ENCODE data around the gene PSD2. TPM values are rescaled to one million over a fixed set of nuclear protein-coding genes. Genes with fewer than 3 reads are reported as not detected.

Gene PSD2
- total and polyA plus RNA-seq, 4 donors: 0.05 TPM; not detected in 3

- TF ChIP-seq REST (IDR thresholded peaks at IDR 0.05) (no peak), NR2F2 (IDR thresholded peaks at IDR 0.05) (no peak), RXRA (IDR thresholded peaks at IDR 0.05) (no peak), TAF1 (conservative IDR thresholded peaks at IDR 0.05) (no peak)
- TF ChIP-seq, protein P1, sequence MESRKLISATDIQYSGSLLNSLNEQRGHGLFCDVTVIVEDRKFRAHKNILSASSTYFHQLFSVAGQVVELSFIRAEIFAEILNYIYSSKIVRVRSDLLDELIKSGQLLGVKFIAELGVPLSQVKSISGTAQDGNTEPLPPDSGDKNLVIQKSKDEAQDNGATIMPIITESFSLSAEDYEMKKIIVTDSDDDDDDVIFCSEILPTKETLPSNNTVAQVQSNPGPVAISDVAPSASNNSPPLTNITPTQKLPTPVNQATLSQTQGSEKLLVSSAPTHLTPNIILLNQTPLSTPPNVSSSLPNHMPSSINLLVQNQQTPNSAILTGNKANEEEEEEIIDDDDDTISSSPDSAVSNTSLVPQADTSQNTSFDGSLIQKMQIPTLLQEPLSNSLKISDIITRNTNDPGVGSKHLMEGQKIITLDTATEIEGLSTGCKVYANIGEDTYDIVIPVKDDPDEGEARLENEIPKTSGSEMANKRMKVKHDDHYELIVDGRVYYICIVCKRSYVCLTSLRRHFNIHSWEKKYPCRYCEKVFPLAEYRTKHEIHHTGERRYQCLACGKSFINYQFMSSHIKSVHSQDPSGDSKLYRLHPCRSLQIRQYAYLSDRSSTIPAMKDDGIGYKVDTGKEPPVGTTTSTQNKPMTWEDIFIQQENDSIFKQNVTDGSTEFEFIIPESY (IDR thresholded peaks at IDR 0.05): no peak
Observed at GRCh38 chr5:139861021-139861888, 65.6 kb downstream of the PSD2 start (continued).

GRCh38 chr5:139861889-139862207 lies 66.2 kb downstream of the PSD2 start:
- Histone ChIP-seq H3K27me3 (ENCODE audit: control insufficient read depth in 4 of 4, insufficient read depth in 4 of 4, low read length in 3 of 4) (no peaks in the 10 kb centered on the region), H3K27ac (ENCODE audit: low read depth in 1 of 2, low read length in 2 of 2) (no peak overlapping the region), H3K9me3 (ENCODE audit: control insufficient read depth in 4 of 4, low read length in 3 of 4) (no peaks in the 10 kb centered on the region), H3K4me3 (ENCODE audit: low read depth in 1 of 3, low read length in 3 of 3) (no peak overlapping the region), H3K4me1 (ENCODE audit: control insufficient read depth in 4 of 4, insufficient read depth in 4 of 4, low read length in 3 of 4) (peaks cover 0 to 11% (median 5%) of the 10 kb centered on the region in 4 donors), H3K36me3 (ENCODE audit: control insufficient read depth in 4 of 4, insufficient read depth in 3 of 4, low read depth in 1 of 4, low read length in 3 of 4) (no peaks in the 10 kb centered on the region), H3K9ac (ENCODE audit: low read depth in 1 of 2, low read length in 2 of 2) (no peak overlapping the region)
- no peak for TF ChIP-seq FOXA1 (IDR thresholded peaks at IDR 0.05)
- no peak for TF ChIP-seq RXRA (IDR thresholded peaks at IDR 0.05)
- TF ChIP-seq NR2F2 (IDR thresholded peaks at IDR 0.05): no peak
- no peak for TF ChIP-seq SP1 (IDR thresholded peaks at IDR 0.05)
- no peak for TF ChIP-seq RAD21 (IDR thresholded peaks at IDR 0.05)
- TF ChIP-seq, protein P2, sequence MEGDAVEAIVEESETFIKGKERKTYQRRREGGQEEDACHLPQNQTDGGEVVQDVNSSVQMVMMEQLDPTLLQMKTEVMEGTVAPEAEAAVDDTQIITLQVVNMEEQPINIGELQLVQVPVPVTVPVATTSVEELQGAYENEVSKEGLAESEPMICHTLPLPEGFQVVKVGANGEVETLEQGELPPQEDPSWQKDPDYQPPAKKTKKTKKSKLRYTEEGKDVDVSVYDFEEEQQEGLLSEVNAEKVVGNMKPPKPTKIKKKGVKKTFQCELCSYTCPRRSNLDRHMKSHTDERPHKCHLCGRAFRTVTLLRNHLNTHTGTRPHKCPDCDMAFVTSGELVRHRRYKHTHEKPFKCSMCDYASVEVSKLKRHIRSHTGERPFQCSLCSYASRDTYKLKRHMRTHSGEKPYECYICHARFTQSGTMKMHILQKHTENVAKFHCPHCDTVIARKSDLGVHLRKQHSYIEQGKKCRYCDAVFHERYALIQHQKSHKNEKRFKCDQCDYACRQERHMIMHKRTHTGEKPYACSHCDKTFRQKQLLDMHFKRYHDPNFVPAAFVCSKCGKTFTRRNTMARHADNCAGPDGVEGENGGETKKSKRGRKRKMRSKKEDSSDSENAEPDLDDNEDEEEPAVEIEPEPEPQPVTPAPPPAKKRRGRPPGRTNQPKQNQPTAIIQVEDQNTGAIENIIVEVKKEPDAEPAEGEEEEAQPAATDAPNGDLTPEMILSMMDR (IDR thresholded peaks at IDR 0.05; ENCODE audit: low read depth, low read length, missing input control): no peak
- no peak for TF ChIP-seq EGR1 (IDR thresholded peaks at IDR 0.05; ENCODE audit: low read depth in 2 of 2)
- no peak for TF ChIP-seq HNF4A (conservative IDR thresholded peaks at IDR 0.05)
- no peak for DNase-seq (ENCODE audit: low spot score)
- WGBS: 87% methylated on average over 4 of the region's 4 CpGs

DNA sequence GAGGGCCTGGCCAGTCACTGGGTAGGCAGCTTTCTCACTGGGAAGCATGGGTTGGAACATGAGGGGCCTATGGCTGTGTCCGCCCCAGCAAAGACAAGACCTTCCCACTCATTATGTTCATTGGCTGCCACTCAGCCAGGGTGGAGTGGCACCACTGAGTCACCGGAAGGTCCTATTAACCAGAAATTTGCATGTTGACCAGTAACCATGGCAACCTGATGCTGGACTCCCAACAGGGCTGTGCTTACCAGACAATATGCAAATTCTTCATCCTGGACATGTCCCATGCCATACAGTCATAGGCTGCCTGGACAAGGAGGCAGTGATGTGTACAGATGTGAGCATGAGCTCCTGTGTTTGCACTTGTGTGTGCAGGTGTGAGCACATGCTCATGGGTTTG lies 66.7 kb downstream of the PSD2 start:
- H3K4me1 ChIP-seq (ENCODE audit: control insufficient read depth in 4 of 4, insufficient read depth in 4 of 4, low read length in 3 of 4): peaks cover 0 to 11% (median 5%) of the 10 kb centered on the region in 4 donors
- H3K27ac ChIP-seq (ENCODE audit: low read depth in 1 of 2, low read length in 2 of 2): no peak overlapping the region
- no peak overlapping the region for H3K9ac ChIP-seq (ENCODE audit: low read depth in 1 of 2, low read length in 2 of 2)
- no peak overlapping the region for H3K4me3 ChIP-seq (ENCODE audit: low read depth in 1 of 3, low read length in 3 of 3)
- DNase-seq (ENCODE audit: low spot score): no peak
- no peaks in the 10 kb centered on the region for H3K36me3 ChIP-seq (ENCODE audit: control insufficient read depth in 4 of 4, insufficient read depth in 3 of 4, low read depth in 1 of 4, low read length in 3 of 4)
- no peaks in the 10 kb centered on the region for H3K9me3 ChIP-seq (ENCODE audit: control insufficient read depth in 4 of 4, low read length in 3 of 4)
- WGBS: 96% methylated on average over 2 of the region's 2 CpGs
- no peaks in the 10 kb centered on the region for H3K27me3 ChIP-seq (ENCODE audit: control insufficient read depth in 4 of 4, insufficient read depth in 4 of 4, low read length in 3 of 4)
- TF ChIP-seq HNF4G (IDR thresholded peaks at IDR 0.05): no peak
- no peak for TF ChIP-seq GABPA (IDR thresholded peaks at IDR 0.05 in 1 of 2, conservative IDR thresholded peaks at IDR 0.05 in 1 of 2)
- TF ChIP-seq NR2F2 (IDR thresholded peaks at IDR 0.05): no peak
- TF ChIP-seq JUND (IDR thresholded peaks at IDR 0.05): no peak
- TF ChIP-seq RAD21 (IDR thresholded peaks at IDR 0.05): no peak
- TF ChIP-seq ATF3 (IDR thresholded peaks at IDR 0.05): no peak
- TF ChIP-seq FOXA1 (IDR thresholded peaks at IDR 0.05): no peak
- TF ChIP-seq SP1 (IDR thresholded peaks at IDR 0.05): no peak
- TF ChIP-seq, protein P2 (IDR thresholded peaks at IDR 0.05; ENCODE audit: low read depth, low read length, missing input control): no peak
- no peak for TF ChIP-seq HNF4A (conservative IDR thresholded peaks at IDR 0.05)
- TF ChIP-seq TAF1 (conservative IDR thresholded peaks at IDR 0.05): no peak
- TF ChIP-seq, protein P3, sequence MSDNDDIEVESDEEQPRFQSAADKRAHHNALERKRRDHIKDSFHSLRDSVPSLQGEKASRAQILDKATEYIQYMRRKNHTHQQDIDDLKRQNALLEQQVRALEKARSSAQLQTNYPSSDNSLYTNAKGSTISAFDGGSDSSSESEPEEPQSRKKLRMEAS (IDR thresholded peaks at IDR 0.05): no peak
- TF ChIP-seq, protein P1 (IDR thresholded peaks at IDR 0.05): no peak
